SU-DHL-6 (cell line): ENCODE data around the gene SARDH.

Experiments used
- H2AFZ ChIP-seq: fragments of 200-600 bp; sonication (generic); 2 replicates; pipeline ENCODE4 v1.6.1; 2014; ENCODE audit warnings: low read depth, mild to moderate bottlenecking, moderate library complexity, mixed read lengths, antibody characterized with exemption, low read length; ENCODE audit not compliant: severe bottlenecking
- H3F3A ChIP-seq: fragments of 200-600 bp; shearing (Covaris generic); 2 replicates; pipeline ENCODE4 v1.6.0; 2016; ENCODE audit warnings: antibody characterized with exemption, mild to moderate bottlenecking; ENCODE audit not compliant: insufficient read depth
- H3K27ac ChIP-seq: fragments of 200-600 bp; sonication (generic); 2 replicates; pipeline ENCODE4 v1.5.1; 2016; ENCODE audit warnings: low read depth, mild to moderate bottlenecking, low read length, moderate library complexity, mixed read lengths
- H3K27me3 ChIP-seq: fragments of 200-600 bp; sonication (generic), shearing (Covaris generic); 2 replicates; pipeline ENCODE4 v1.6.0; 2014; ENCODE audit warnings: mild to moderate bottlenecking, low read length
- H3K36me3 ChIP-seq: fragments of 200-600 bp; sonication (generic); 2 replicates; pipeline ENCODE4 v1.6.1; 2014; ENCODE audit warnings: mild to moderate bottlenecking, low read length, mixed read lengths
- H3K4me2 ChIP-seq: fragments of 300-600, 200-600 bp; shearing (Covaris generic), sonication (generic); 2 replicates; pipeline ENCODE4 v1.6.0; 2014; ENCODE audit warnings: low read length, low read depth, mild to moderate bottlenecking; ENCODE audit not compliant: poor library complexity, severe bottlenecking
- H3K4me3 ChIP-seq: fragments of 200-600 bp; sonication (generic); 2 replicates; pipeline ENCODE4 v1.5.1; 2014; ENCODE audit warnings: antibody characterized with exemption, low read length, mild to moderate bottlenecking, mixed read lengths; ENCODE audit not compliant: insufficient read depth, poor library complexity, severe bottlenecking
- H3K79me2 ChIP-seq: fragments of 200-600 bp; sonication (generic); 2 replicates; pipeline ENCODE4 v1.6.1; 2014; ENCODE audit warnings: mild to moderate bottlenecking, low read length, moderate library complexity; ENCODE audit not compliant: insufficient read depth
- H3K9ac ChIP-seq: fragments of 200-600 bp; sonication (generic); 2 replicates; pipeline ENCODE4 v1.7.0; 2014; ENCODE audit warnings: mild to moderate bottlenecking, low read length
- H3K9me2 ChIP-seq: fragments of 200-600 bp; sonication (generic); replicated peaks from 2 replicates; pipeline ENCODE4 v1.6.1; 2014; ENCODE audit warnings: low read length; ENCODE audit not compliant: insufficient read depth
- H3K9me3 ChIP-seq: fragments of 200-600 bp; sonication (generic); 2 replicates; pipeline ENCODE4 v1.6.1; 2014; ENCODE audit warnings: low read length, mixed read lengths; ENCODE audit not compliant: insufficient read depth
- H4K20me1 ChIP-seq: fragments of 200-600 bp; sonication (generic); 2 replicates; pipeline ENCODE4 v1.6.1; 2014; ENCODE audit warnings: low read depth, mild to moderate bottlenecking, antibody characterized with exemption, low read length, moderate library complexity, mixed read lengths
- CTCF ChIP-seq: fragments of 200-600 bp; sonication (generic); IDR thresholded peaks from one replicate; pipeline ENCODE4 v1.5.1; 2017; ENCODE audit warnings: antibody characterized with exemption, mild to moderate bottlenecking, low read length, moderate library complexity; ENCODE audit not compliant: insufficient read depth, poor library complexity, severe bottlenecking
- EZH2phosphoT487 ChIP-seq: fragments of 200-600 bp; sonication (generic), shearing (Covaris generic); conservative IDR thresholded peaks from 2 replicates; pipeline ENCODE4 v1.6.1; 2018; ENCODE audit warnings: mild to moderate bottlenecking, antibody characterized with exemption, low read length, moderate library complexity, mixed read lengths

The SARDH gene

GRCh38 chr9:133710661-133711427 lies 27.3 kb downstream of the SARDH start:
- Histone ChIP-seq H3K9me2 (no peaks in the 10 kb centered on the region), H3K36me3 (no peaks in the 10 kb centered on the region), H3K4me3 (no peak overlapping the region), H3K79me2 (no peaks in the 10 kb centered on the region), H2AFZ (no peak overlapping the region), H3K4me2 (no peak overlapping the region), H3K27me3 (no peaks in the 10 kb centered on the region), H4K20me1 (no peaks in the 10 kb centered on the region), H3K9ac (no peak overlapping the region), H3F3A (no peaks in the 10 kb centered on the region), H3K9me3 (no peaks in the 10 kb centered on the region), H3K27ac (no peak overlapping the region)
- no peak for TF ChIP-seq CTCF
- TF ChIP-seq EZH2phosphoT487, result no peak

GRCh38 chr9:133709691-133710571 lies 28.2 kb downstream of the SARDH start:
- no peak overlapping the region for H3K4me3 ChIP-seq
- H3K27me3 ChIP-seq, result no peaks in the 10 kb centered on the region
- H3K4me2 ChIP-seq, result no peak overlapping the region
- no peaks in the 10 kb centered on the region for H3K9me2 ChIP-seq
- no peak for TF ChIP-seq CTCF
- no peak for TF ChIP-seq EZH2phosphoT487
- no peak overlapping the region for H3K9ac ChIP-seq
- H3K79me2 ChIP-seq, result no peaks in the 10 kb centered on the region
- no peak overlapping the region for H3K27ac ChIP-seq
- no peaks in the 10 kb centered on the region for H3K36me3 ChIP-seq
- H2AFZ ChIP-seq, result no peak overlapping the region
- H4K20me1 ChIP-seq, result no peaks in the 10 kb centered on the region
- H3F3A ChIP-seq, result no peaks in the 10 kb centered on the region
- no peaks in the 10 kb centered on the region for H3K9me3 ChIP-seq

GRCh38 chr9:133709015-133709611 lies 29.0 kb downstream of the SARDH start:
- TF ChIP-seq EZH2phosphoT487 (no peak), CTCF (no peak)
- Histone ChIP-seq H3K27ac (no peak overlapping the region), H3K9me2 (no peaks in the 10 kb centered on the region), H3K27me3 (no peaks in the 10 kb centered on the region), H2AFZ (no peak overlapping the region), H4K20me1 (no peaks in the 10 kb centered on the region), H3K4me2 (no peak overlapping the region), H3F3A (no peaks in the 10 kb centered on the region), H3K79me2 (no peaks in the 10 kb centered on the region), H3K4me3 (no peak overlapping the region), H3K9me3 (no peaks in the 10 kb centered on the region), H3K36me3 (no peaks in the 10 kb centered on the region), H3K9ac (no peak overlapping the region)
